22Rv1 (cell line): ENCODE data around the gene TC2N.

ENCODE experiments used
- H3K27ac ChIP-seq: fragments of 450-650 bp; 2 replicates; pipeline ENCODE4 v1.5.1; 2017
- CTCF ChIP-seq: fragments of 450-650 bp; IDR thresholded peaks from 2 replicates; pipeline ENCODE4 v1.5.1; 2017; ENCODE audit warnings: mild to moderate bottlenecking
- ZFX ChIP-seq: fragments of 450-650 bp; IDR thresholded peaks from 2 replicates; pipeline ENCODE4 v1.6.1; 2017; ENCODE audit warnings: antibody characterized with exemption, borderline replicate concordance

TC2N gene

GRCh38 chr14:91897106-91897701 is 29.9 kb upstream of the TC2N start:
- no peak overlapping the region for H3K27ac ChIP-seq
- TF ChIP-seq ZFX (no peak), CTCF (no peak)

- TF ChIP-seq ZFX (no peak), CTCF (no peak)
- no peak overlapping the region for H3K27ac ChIP-seq
Measured at GRCh38 chr14:91896419-91896818, 29.1 kb upstream of the TC2N start.

GRCh38 chr14:91893669-91894068 is 26.3 kb upstream of the TC2N start:
- H3K27ac ChIP-seq = no peak overlapping the region
- TF ChIP-seq CTCF (no peak), ZFX (no peak)

GRCh38 chr14:91893007-91893406 is 25.7 kb upstream of the TC2N start:
- H3K27ac ChIP-seq = no peak overlapping the region

GRCh38 chr14:91891721-91892220 is 24.4 kb upstream of the TC2N start:
- no peak for TF ChIP-seq CTCF
- no peak for TF ChIP-seq ZFX
- H3K27ac ChIP-seq = no peak overlapping the region

More at GRCh38 chr14:91893007-91893406, 25.7 kb upstream of the TC2N start:
- TF ChIP-seq ZFX = no peak
- TF ChIP-seq CTCF = peak; percentile 86

GRCh38 chr14:91891101-91891500 is 23.8 kb upstream of the TC2N start:
- H3K27ac ChIP-seq = no peak overlapping the region
- TF ChIP-seq CTCF = no peak
- TF ChIP-seq ZFX = no peak

GRCh38 chr14:91890291-91890749 is 23.0 kb upstream of the TC2N start:
- H3K27ac ChIP-seq = no peak overlapping the region
- no peak for TF ChIP-seq ZFX
- TF ChIP-seq CTCF = no peak
